ENCODE measurements around the gene ANKFN1.

DNA sequence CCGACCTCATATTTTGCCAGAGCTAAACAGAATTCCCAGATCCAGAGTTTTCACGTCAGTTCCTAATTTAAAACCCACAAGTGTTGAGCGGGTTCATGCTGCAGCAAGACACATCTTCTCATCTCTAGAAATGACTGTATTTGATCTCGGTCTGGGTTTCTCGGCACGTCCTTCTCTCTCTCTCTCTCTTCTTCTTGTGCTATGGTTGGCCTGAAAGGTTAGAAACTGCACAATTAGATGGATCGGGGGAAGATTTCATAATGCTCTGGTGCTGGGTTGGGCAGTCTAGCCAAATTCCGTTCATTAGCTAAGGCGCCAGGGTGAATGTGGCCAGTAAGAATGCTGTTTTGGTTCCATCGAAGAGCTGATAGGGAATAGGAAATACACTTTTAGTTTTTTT is 281.3 kb downstream of the ANKFN1 start:
- TF ChIP-seq EZH2 (IDR thresholded peaks at IDR 0.05) (no peak), EZH2phosphoT487 (IDR thresholded peaks at IDR 0.05) (no peak)
- TF ChIP-seq, protein P1, sequence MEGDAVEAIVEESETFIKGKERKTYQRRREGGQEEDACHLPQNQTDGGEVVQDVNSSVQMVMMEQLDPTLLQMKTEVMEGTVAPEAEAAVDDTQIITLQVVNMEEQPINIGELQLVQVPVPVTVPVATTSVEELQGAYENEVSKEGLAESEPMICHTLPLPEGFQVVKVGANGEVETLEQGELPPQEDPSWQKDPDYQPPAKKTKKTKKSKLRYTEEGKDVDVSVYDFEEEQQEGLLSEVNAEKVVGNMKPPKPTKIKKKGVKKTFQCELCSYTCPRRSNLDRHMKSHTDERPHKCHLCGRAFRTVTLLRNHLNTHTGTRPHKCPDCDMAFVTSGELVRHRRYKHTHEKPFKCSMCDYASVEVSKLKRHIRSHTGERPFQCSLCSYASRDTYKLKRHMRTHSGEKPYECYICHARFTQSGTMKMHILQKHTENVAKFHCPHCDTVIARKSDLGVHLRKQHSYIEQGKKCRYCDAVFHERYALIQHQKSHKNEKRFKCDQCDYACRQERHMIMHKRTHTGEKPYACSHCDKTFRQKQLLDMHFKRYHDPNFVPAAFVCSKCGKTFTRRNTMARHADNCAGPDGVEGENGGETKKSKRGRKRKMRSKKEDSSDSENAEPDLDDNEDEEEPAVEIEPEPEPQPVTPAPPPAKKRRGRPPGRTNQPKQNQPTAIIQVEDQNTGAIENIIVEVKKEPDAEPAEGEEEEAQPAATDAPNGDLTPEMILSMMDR (IDR thresholded peaks at IDR 0.05): no peak
